H1 (cell line): Measurements from ENCODE around the gene KCTD2. TPM values are rescaled to one million over a fixed set of nuclear protein-coding genes. Genes with fewer than 3 reads are reported as not detected.

Experiments used
- CTCF ChIA-PET: fragments of 300-600 bp; sonication (Branson Sonifier 250); formaldehyde crosslinking; loops from one replicate; lab custom pipeline; 2021; ENCODE audit not compliant: partially characterized antibody; lab: Charles Lee
- POLR2A ChIA-PET: fragments of 300-600 bp; sonication (Branson Sonifier 250); formaldehyde crosslinking; loops from one replicate; lab custom pipeline; 2021; ENCODE audit warnings: inconsistent platforms; ENCODE audit not compliant: partially characterized antibody; lab: Charles Lee
- DNase-seq, 2 experiments: peaks; one replicate each; pipeline versions ENCODE4 v3.0.0 to v3.0.0-alpha.2; 2010 to 2022; ENCODE audit warnings: low spot score in 2 of 2, low read depth in 1 of 2, mixed read lengths in 1 of 2
- FAIRE-seq: peaks from 2 replicates; lab custom pipeline; 2011; peaks lifted over from hg19 to GRCh38; lab: Jason Lieb, UNC
- H2AFZ ChIP-seq: 2 replicates; pipeline ENCODE4 v1.8.1; 2012; ENCODE audit warnings: low read length, inconsistent platforms
- H2AK5ac ChIP-seq: 2 replicates; pipeline ENCODE4 v1.6.1; 2013; ENCODE audit warnings: low read depth, low read length
- H2BK120ac ChIP-seq: replicated peaks from 2 replicates; pipeline ENCODE3; 2013; ENCODE audit warnings: low read depth, low read length, inconsistent platforms
- H2BK12ac ChIP-seq: 2 replicates; pipeline ENCODE4 v1.6.1; 2013; ENCODE audit warnings: low read depth, low read length
- H2BK15ac ChIP-seq: 2 replicates; pipeline ENCODE4 v1.6.1; 2013; ENCODE audit warnings: low read length
- H2BK20ac ChIP-seq: 2 replicates; pipeline ENCODE4 v1.6.1; 2013; ENCODE audit warnings: low read length
- H2BK5ac ChIP-seq: 2 replicates; pipeline ENCODE4 v1.6.1; 2013; ENCODE audit warnings: low read depth, low read length
- H3K14ac ChIP-seq: 2 replicates; pipeline ENCODE4 v1.6.1; 2013; ENCODE audit warnings: inconsistent platforms; ENCODE audit not compliant: insufficient read length
- H3K18ac ChIP-seq: 2 replicates; pipeline ENCODE4 v1.6.1; 2013; ENCODE audit warnings: low read length; ENCODE audit errors: extremely low read depth
- H3K23ac ChIP-seq: 2 replicates; pipeline ENCODE4 v1.6.1; 2013; ENCODE audit warnings: inconsistent platforms; ENCODE audit not compliant: insufficient read length
- H3K23me2 ChIP-seq: 2 replicates; pipeline ENCODE4 v1.6.1; 2013; ENCODE audit warnings: low read depth, low read length
- H3K27ac ChIP-seq: 2 replicates; pipeline ENCODE4 v1.6.1; 2011; ENCODE audit warnings: low read depth, low read length, inconsistent platforms
- H3K27me3 ChIP-seq, 4 experiments: replicated peaks in 1 of 4; 1 replicate in 1 of 4; 2 replicates in 3 of 4; pipeline versions ENCODE4 v1.6.1 to v1.8.1; 2011 to 2013; ENCODE audit warnings: low read length in 3 of 4, mild to moderate bottlenecking in 3 of 4, inconsistent platforms in 2 of 4, mixed read lengths in 2 of 4, moderate library complexity in 1 of 4; ENCODE audit not compliant: control insufficient read depth in 3 of 4, insufficient read depth in 3 of 4; ENCODE audit errors: extremely low read depth in 1 of 4
- H3K36me3 ChIP-seq, 4 experiments: 2 replicates each; pipeline versions ENCODE4 v1.6.1 to v1.8.1; 2011 to 2013; ENCODE audit warnings: mild to moderate bottlenecking in 4 of 4, low read length in 3 of 4, moderate library complexity in 2 of 4, control low read depth in 1 of 4, inconsistent platforms in 1 of 4; ENCODE audit not compliant: insufficient read depth in 4 of 4, control insufficient read depth in 2 of 4
- H3K4ac ChIP-seq: replicated peaks from 2 replicates; pipeline ENCODE3; 2013; ENCODE audit warnings: low read length, low read depth, mixed read lengths, inconsistent platforms; ENCODE audit not compliant: insufficient read length
- H3K4me1 ChIP-seq, 4 experiments: replicated peaks in 1 of 4; 1 replicate in 1 of 4; 2 replicates in 3 of 4; pipeline versions ENCODE4 v1.6.1 to v1.8.1; 2011 to 2013; ENCODE audit warnings: low read length in 3 of 4, inconsistent platforms in 2 of 4, mixed read lengths in 1 of 4; ENCODE audit not compliant: insufficient read depth in 4 of 4, control insufficient read depth in 3 of 4
- H3K4me2 ChIP-seq, 2 experiments: 2 replicates each; pipeline versions ENCODE4 v1.6.1 to v1.8.1; 2011 to 2013; ENCODE audit warnings: low read depth in 2 of 2, low read length in 2 of 2, control low read depth in 1 of 2, inconsistent platforms in 1 of 2, mild to moderate bottlenecking in 1 of 2; ENCODE audit not compliant: insufficient read depth in 1 of 2
- H3K4me3 ChIP-seq, 4 experiments: fragments of 200-600, 300-600 bp in 1 of 4; sonication (generic), shearing (Covaris generic), sonication (Bioruptor Twin) in 1 of 4; 2 replicates each; pipeline versions ENCODE4 v1.5.1 to v1.8.1; 2011 to 2016; ENCODE audit warnings: low read length in 4 of 4, low read depth in 3 of 4, control low read depth in 2 of 4, inconsistent platforms in 2 of 4, mild to moderate bottlenecking in 2 of 4, mixed read lengths in 1 of 4, moderate library complexity in 1 of 4; ENCODE audit not compliant: insufficient read depth in 2 of 4; ENCODE audit errors: extremely low read depth in 1 of 4
- H3K56ac ChIP-seq: replicated peaks from 2 replicates; pipeline ENCODE3; 2013; ENCODE audit warnings: low read depth, mild to moderate bottlenecking, mixed read lengths, low read length, inconsistent platforms; ENCODE audit not compliant: insufficient read length
- H3K79me1 ChIP-seq: 2 replicates; pipeline ENCODE4 v1.6.1; 2013; ENCODE audit warnings: low read depth, low read length, control low read depth
- H3K79me2 ChIP-seq, 2 experiments: 2 replicates each; pipeline versions ENCODE4 v1.6.1 to v1.8.1; 2012 to 2013; ENCODE audit warnings: low read length in 2 of 2, mild to moderate bottlenecking in 2 of 2, inconsistent platforms in 1 of 2; ENCODE audit not compliant: insufficient read depth in 2 of 2, control insufficient read depth in 1 of 2
- H3K9ac ChIP-seq, 4 experiments: replicated peaks in 1 of 4; 1 replicate in 1 of 4; 2 replicates in 3 of 4; pipeline versions ENCODE4 v1.6.1 to v1.8.1; 2011 to 2013; ENCODE audit warnings: low read depth in 3 of 4, low read length in 3 of 4, control low read depth in 2 of 4, mild to moderate bottlenecking in 2 of 4, moderate library complexity in 2 of 4, inconsistent platforms in 1 of 4; ENCODE audit errors: extremely low read depth in 1 of 4
- H3K9me3 ChIP-seq, 2 experiments: 2 replicates each; pipeline versions ENCODE4 v1.6.1 to v1.8.1; 2012 to 2013; ENCODE audit warnings: mild to moderate bottlenecking in 2 of 2, moderate library complexity in 2 of 2, control low read depth in 1 of 2, inconsistent platforms in 1 of 2, low read depth in 1 of 2, low read length in 1 of 2, mixed read lengths in 1 of 2; ENCODE audit not compliant: insufficient read depth in 2 of 2
- H4K20me1 ChIP-seq, 2 experiments: replicated peaks in 1 of 2; 2 replicates each; pipeline versions ENCODE3 to v1.8.1; 2011 to 2013; ENCODE audit warnings: inconsistent platforms in 2 of 2, low read length in 2 of 2, mild to moderate bottlenecking in 1 of 2; ENCODE audit not compliant: insufficient read depth in 2 of 2, control insufficient read depth in 1 of 2
- H4K5ac ChIP-seq: 2 replicates; pipeline ENCODE4 v1.6.1; 2013; ENCODE audit warnings: low read length, low read depth, mixed read lengths, inconsistent platforms; ENCODE audit not compliant: insufficient read length
- H4K8ac ChIP-seq: 2 replicates; pipeline ENCODE4 v1.8.0; 2013; ENCODE audit warnings: mild to moderate bottlenecking, moderate library complexity, low read length, inconsistent platforms; ENCODE audit not compliant: insufficient read depth; ENCODE audit errors: extremely low read depth
- H4K91ac ChIP-seq: replicated peaks from 2 replicates; pipeline ENCODE3; 2013; ENCODE audit warnings: low read length, mixed read lengths, inconsistent platforms; ENCODE audit not compliant: insufficient read length
- CEBPB ChIP-seq: IDR thresholded peaks from 2 replicates; pipeline ENCODE4 v1.6.1; 2012; ENCODE audit warnings: low read depth, low read length
- CHD2 ChIP-seq: IDR thresholded peaks from 2 replicates; pipeline ENCODE4 v1.6.1; 2012; ENCODE audit warnings: low read length, improper control_type of control experiment
- CTCF ChIP-seq, 3 experiments: IDR thresholded peaks; 1 replicate in 2 of 3; 2 replicates in 1 of 3; pipeline versions ENCODE4 v1.5.1 to v1.6.1; 2011; ENCODE audit warnings: low read length in 3 of 3, mild to moderate bottlenecking in 3 of 3, inconsistent platforms in 2 of 3, low read depth in 1 of 3, moderate library complexity in 1 of 3; ENCODE audit not compliant: insufficient read depth in 1 of 3; ENCODE audit errors: control extremely low read depth in 1 of 3
- E2F6 ChIP-seq: IDR thresholded peaks from 2 replicates; pipeline ENCODE4 v1.6.1; 2012; ENCODE audit warnings: inconsistent platforms
- EGR1 ChIP-seq: IDR thresholded peaks from 2 replicates; pipeline ENCODE4 v1.6.1; 2011; ENCODE audit warnings: low read depth, low read length, borderline replicate concordance
- NRF1 ChIP-seq: IDR thresholded peaks from 2 replicates; pipeline ENCODE4 v1.6.1; 2011; ENCODE audit warnings: mild to moderate bottlenecking, low read depth, low read length, improper control_type of control experiment
- RFX5 ChIP-seq: IDR thresholded peaks from 2 replicates; pipeline ENCODE4 v1.6.1; 2011; ENCODE audit warnings: low read depth, low read length, improper control_type of control experiment, borderline replicate concordance
- SP2 ChIP-seq: IDR thresholded peaks from 2 replicates; pipeline ENCODE4 v1.6.1; 2012; ENCODE audit warnings: mild to moderate bottlenecking, low read length, inconsistent platforms
- SUZ12 ChIP-seq: fragments of 200-600 bp; sonication (generic); IDR thresholded peaks from 2 replicates; pipeline ENCODE4 v1.6.1; 2012; ENCODE audit warnings: mild to moderate bottlenecking, inconsistent platforms, low read length, moderate library complexity, mixed read lengths
- TBP ChIP-seq: IDR thresholded peaks from 2 replicates; pipeline ENCODE4 v1.6.1; 2011; ENCODE audit warnings: low read depth, low read length, improper control_type of control experiment
- ZNF274 ChIP-seq: IDR thresholded peaks from 2 replicates; pipeline ENCODE4 v1.7.0; 2012; ENCODE audit warnings: low read length, borderline replicate concordance; ENCODE audit errors: extremely low read depth
- WGBS, 2 experiments: shearing (Covaris generic) in 1 of 2; methylation state at CpG; one replicate each; pipeline versions ENCODE4 v1.1.6 to v1.1.7; 2013 to 2015; ENCODE audit warnings: low lambda C conversion rate in 2 of 2, mixed read lengths in 2 of 2, inconsistent platforms in 1 of 2, low coverage in 1 of 2, missing lambda C conversion rate in 1 of 2; ENCODE audit not compliant: insufficient replicate concordance in 2 of 2, insufficient coverage in 1 of 2, insufficient read length in 1 of 2; ENCODE audit errors: extremely low coverage in 1 of 2, missing lambda C conversion rate in 1 of 2; 5-methylcytosine and 5-hydroxymethylcytosine counted together
- polyA plus RNA-seq, 7 experiments: library from polyadenylated mRNA; depleted of rRNA in 3 of 7; stranded (reverse) in 5 of 7; unstranded in 2 of 7; fragments of >200 nt in 5 of 7; fragments of 200-250 nt in 2 of 7; gene quantifications; 1 replicate in 5 of 7; 2 replicates in 1 of 7; 4 replicates in 1 of 7; pipeline versions ENCODE4 v1.2.1 to v1.2.3, GENCODE V29; 2011 to 2013; ENCODE audit warnings: missing spikeins in 2 of 7, mixed read lengths in 2 of 7
- total RNA-seq: library from RNA; stranded (reverse); fragmentation: NEBNext Ultra II Directional; extraction: Animal tissue kit (Norgen Biotek cat#: 25700); gene quantifications from 2 replicates; pipeline ENCODE4 v1.2.1, GENCODE V29; 2021

The KCTD2 gene
- total and polyA plus RNA-seq, 2 of the 8 experiments (the other 6 are each of a cell fraction or from before 2014, with no cell fraction given), result 33.7 to 36.8 TPM

GRCh38 chr17:75019710-75020109, 27.3 kb upstream of the KCTD2 start:
- CTCF ChIA-PET, result interaction anchor here (0.9 to 1.5 kb wide), 6 partner anchors 10 to 62 kb away, joined by 3 to 6 read pairs (median 4); partner anchors contain the start of gene CDR2L
- Histone ChIP-seq H2AFZ (no peak overlapping the region), H3K56ac (no peak overlapping the region), H3K4me1 (no peaks in the 10 kb centered on the region), H2BK12ac (no peak overlapping the region), H3K27ac (no peak overlapping the region), H2BK5ac (no peak overlapping the region), H4K5ac (no peak overlapping the region), H3K9ac (no peak overlapping the region), H3K18ac (no peak overlapping the region), H3K36me3 (peaks cover 3 to 29% (median 16%) of the 10 kb centered on the region in 4 experiments; a peak in 7 of 8 replicates), H3K4me2 (no peak overlapping the region), H3K14ac (no peak overlapping the region), H3K79me2 (peaks cover 0 to 2% of the 10 kb centered on the region in 2 experiments; a peak in 2 of 4 replicates), H2BK120ac (no peak overlapping the region), H3K23ac (no peak overlapping the region), H3K79me1 (no peaks in the 10 kb centered on the region; the same call in 1 of the 2 replicates), H2BK15ac (no peak overlapping the region), H3K4ac (no peak overlapping the region), H3K4me3 (no peak overlapping the region), H2AK5ac (no peak overlapping the region), H4K20me1 (peaks cover 0 to 3% of the 10 kb centered on the region in 2 experiments), H3K9me3 (no peaks in the 10 kb centered on the region), H4K91ac (no peak overlapping the region), H4K8ac (no peak overlapping the region), H2BK20ac (no peak overlapping the region), H3K27me3 (no peaks in the 10 kb centered on the region), H3K23me2 (no peaks in the 10 kb centered on the region)
- POLR2A ChIA-PET, result interaction anchor here (0.6 to 0.7 kb wide), 3 partner anchors 82 to 252 kb away, joined by 3 to 5 read pairs (median 4); no protein-coding TSS in a partner anchor
- FAIRE-seq (no peak), DNase-seq (no peak)
- WGBS, 2 experiments, result 90% methylated on average over 3 of the region's 3 CpGs; no CpG with 5 or more reads in 1 of the 2 experiments
- TF ChIP-seq SP2 (no peak), RFX5 (no peak), NRF1 (no peak), CEBPB (no peak), CTCF (IDR thresholded peaks at IDR 0.05; ENCODE audit: control extremely low read depth in 1 of 3, insufficient read depth in 1 of 3, low read depth in 1 of 3, low read length in 3 of 3) (no peak), E2F6 (no peak), EGR1 (no peak), CHD2 (no peak), SUZ12 (no peak), TBP (no peak), ZNF274 (no peak)
